GM21423 (cell line): ENCODE results near the gene KCNMA1.

Experiments used
- ATAC-seq: cut with Tn5 transposase; IDR thresholded peaks from one replicate; pipeline ENCODE4 v1.9.1; 2021; ENCODE audit warnings: mild to moderate bottlenecking, moderate library complexity; ENCODE audit not compliant: unreplicated experiment

Gene KCNMA1

GRCh38 chr10:77461636-77462296 is 175.8 kb downstream of the KCNMA1 start:
- ATAC-seq: no peak

- ATAC-seq: no peak
These were observed 177.7 kb downstream of the KCNMA1 start for GRCh38 chr10:77459905-77460304.

GRCh38 chr10:77458986-77459590 is 178.5 kb downstream of the KCNMA1 start:
- no peak for ATAC-seq

GRCh38 chr10:77457721-77458120 is 179.9 kb downstream of the KCNMA1 start:
- no peak for ATAC-seq

GRCh38 chr10:77457266-77457665 is 180.3 kb downstream of the KCNMA1 start:
- ATAC-seq: no peak

GRCh38 chr10:77456414-77456813 is 181.2 kb downstream of the KCNMA1 start:
- ATAC-seq: no peak

GRCh38 chr10:77455561-77455960 is 182.0 kb downstream of the KCNMA1 start:
- ATAC-seq: no peak

- ATAC-seq: no peak
These were observed 184.6 kb downstream of the KCNMA1 start for GRCh38 chr10:77452952-77453564.

- no peak for ATAC-seq
These were observed 185.7 kb downstream of the KCNMA1 start for GRCh38 chr10:77451886-77452285.

- no peak for ATAC-seq
These were observed 189.4 kb downstream of the KCNMA1 start for GRCh38 chr10:77448226-77448625.

GRCh38 chr10:77446700-77447099 is 190.9 kb downstream of the KCNMA1 start:
- no peak for ATAC-seq

GRCh38 chr10:77445547-77445946 is 192.1 kb downstream of the KCNMA1 start:
- no peak for ATAC-seq

GRCh38 chr10:77444041-77444440 is 193.6 kb downstream of the KCNMA1 start:
- no peak for ATAC-seq

- no peak for ATAC-seq
These were observed 194.9 kb downstream of the KCNMA1 start for GRCh38 chr10:77442699-77443189.

GRCh38 chr10:77441353-77442166 is 196.0 kb downstream of the KCNMA1 start:
- no peak for ATAC-seq

GRCh38 chr10:77436257-77436975 is 201.2 kb downstream of the KCNMA1 start:
- ATAC-seq: no peak

- ATAC-seq: no peak
These were observed 204.1 kb downstream of the KCNMA1 start for GRCh38 chr10:77433546-77433945.

GRCh38 chr10:77431980-77432797 is 205.4 kb downstream of the KCNMA1 start:
- ATAC-seq: no peak

- ATAC-seq: no peak
These were observed 206.4 kb downstream of the KCNMA1 start for GRCh38 chr10:77431209-77431611.

- ATAC-seq: no peak
These were observed 207.1 kb downstream of the KCNMA1 start for GRCh38 chr10:77430530-77430929.
